HCT116 (cell line): ENCODE measurements around the gene TCF21. TPM values are rescaled to one million over a fixed set of nuclear protein-coding genes. Genes with fewer than 3 reads are reported as not detected.

Experiments used
- ATAC-seq: fragments of 200-7000 bp; cut with Tn5 transposase; 2 replicates; pipeline ENCODE4 v1.9.1; 2020; ENCODE audit warnings: mild to moderate bottlenecking, moderate library complexity
- BruUV-seq: library from RNA; stranded (reverse); fragments of 400-500 nt; replicated peaks from 2 replicates; lab custom pipeline; 2021; lab: Mats Ljungman, UMichigan
- CTCF ChIA-PET: fragments of 300-600 bp; sonication (Branson Sonifier 250); formaldehyde crosslinking; loops from one replicate; lab custom pipeline; 2021; ENCODE audit warnings: antibody characterized with exemption; lab: Charles Lee
- POLR2A ChIA-PET: fragments of 300-600, 350-600 bp; sonication (Branson Sonifier 250); formaldehyde crosslinking; loops from one replicate; lab custom pipeline; 2021; ENCODE audit warnings: antibody characterized with exemption; lab: Charles Lee
- RAD21 ChIA-PET, 2 experiments: fragments of 300-600 bp; sonication (Branson Sonifier 250); formaldehyde crosslinking; loops; one replicate each; lab custom pipeline; 2023; ENCODE audit warnings: low total read pairs in 2 of 2; ENCODE audit not compliant: uncharacterized antibody in 2 of 2, unreplicated experiment in 2 of 2, low non-redundant PET in 1 of 2; lab: Charles Lee
- DNase-seq: peaks from one replicate; pipeline ENCODE4 v3.0.0-alpha.2; 2010; ENCODE audit warnings: low read depth, low spot score
- H2AFZ ChIP-seq: fragments of 200-600 bp; shearing (Covaris generic), sonication (generic); 2 replicates; pipeline ENCODE4 v1.6.1; 2017; ENCODE audit warnings: low read depth, mixed run types, mixed read lengths, antibody characterized with exemption, low read length; ENCODE audit not compliant: poor library complexity, severe bottlenecking
- H3K27ac ChIP-seq: 2 replicates; pipeline ENCODE4 v1.5.1; 2012; ENCODE audit warnings: low read depth, low read length
- H3K27me3 ChIP-seq: fragments of 200-600 bp; sonication (generic); 2 replicates; pipeline ENCODE4 v1.6.1; 2016; ENCODE audit warnings: mixed run types, low read length, mixed read lengths; ENCODE audit not compliant: insufficient read depth
- H3K36me3 ChIP-seq, 2 experiments: fragments of 200-500 bp in 1 of 2; fragments of 200-600 bp in 1 of 2; sonication (Bioruptor generic) in 1 of 2; sonication (generic) in 1 of 2; 2 replicates each; pipeline versions ENCODE4 v1.5.1 to v1.6.1; 2014 to 2016; ENCODE audit warnings: low read length in 2 of 2, inconsistent platforms in 1 of 2, mixed read lengths in 1 of 2, mixed run types in 1 of 2; ENCODE audit not compliant: insufficient read depth in 2 of 2, control insufficient read depth in 1 of 2
- H3K4me1 ChIP-seq, 2 experiments: fragments of 200-600 bp in 1 of 2; sonication (generic) in 1 of 2; 2 replicates each; pipeline versions ENCODE4 v1.5.1 to v1.6.1; 2012 to 2017; ENCODE audit warnings: low read length in 2 of 2, inconsistent platforms in 1 of 2, mild to moderate bottlenecking in 1 of 2, mixed read lengths in 1 of 2, mixed run types in 1 of 2, moderate library complexity in 1 of 2; ENCODE audit not compliant: insufficient read depth in 2 of 2, control insufficient read depth in 1 of 2
- H3K4me2 ChIP-seq: fragments of 200-600 bp; sonication (generic); 2 replicates; pipeline ENCODE4 v1.6.1; 2017; ENCODE audit warnings: mixed run types, low read length, mixed read lengths
- H3K4me3 ChIP-seq, 2 experiments: fragments of 200-600 bp in 1 of 2; sonication (generic) in 1 of 2; replicated peaks in 1 of 2; 2 replicates each; pipeline ENCODE4 v1.5.1; 2011 to 2016; ENCODE audit warnings: low read length in 2 of 2, control low read depth in 1 of 2, low read depth in 1 of 2, mild to moderate bottlenecking in 1 of 2, mixed read lengths in 1 of 2, mixed run types in 1 of 2
- H3K79me2 ChIP-seq: fragments of 200-600 bp; sonication (generic); 2 replicates; pipeline ENCODE4 v1.6.1; 2017; ENCODE audit warnings: mild to moderate bottlenecking, mixed run types, low read length, moderate library complexity, mixed read lengths; ENCODE audit not compliant: insufficient read depth
- H3K9ac ChIP-seq: fragments of 200-600 bp; sonication (generic); 2 replicates; pipeline ENCODE4 v1.6.1; 2016; ENCODE audit warnings: low read length, mixed read lengths
- H3K9me2 ChIP-seq: fragments of 200-600 bp; sonication (generic), shearing (Covaris generic); 2 replicates; pipeline ENCODE4 v1.6.1; 2017; ENCODE audit warnings: mixed run types, mild to moderate bottlenecking, moderate library complexity; ENCODE audit not compliant: insufficient read depth
- H3K9me3 ChIP-seq, 2 experiments: fragments of 200-500 bp in 1 of 2; fragments of 200-600 bp in 1 of 2; sonication (Bioruptor generic) in 1 of 2; sonication (generic) in 1 of 2; 2 replicates each; pipeline ENCODE4 v1.6.1; 2014 to 2017; ENCODE audit warnings: low read length in 2 of 2, mixed read lengths in 2 of 2, inconsistent platforms in 1 of 2, low read depth in 1 of 2, mild to moderate bottlenecking in 1 of 2, mixed run types in 1 of 2, moderate library complexity in 1 of 2; ENCODE audit not compliant: control insufficient read depth in 1 of 2, insufficient read depth in 1 of 2
- H4K20me1 ChIP-seq: fragments of 200-600 bp; sonication (generic), shearing (Covaris generic); 2 replicates; pipeline ENCODE4 v1.6.1; 2017; ENCODE audit warnings: mixed run types, mild to moderate bottlenecking, moderate library complexity; ENCODE audit not compliant: insufficient read depth
- ATF3 ChIP-seq: IDR thresholded peaks from 2 replicates; pipeline ENCODE4 v1.6.1; 2012
- CBX3 ChIP-seq: IDR thresholded peaks from 2 replicates; pipeline ENCODE4 v1.6.1; 2012; ENCODE audit warnings: low read depth
- CEBPB ChIP-seq: IDR thresholded peaks from 2 replicates; pipeline ENCODE4 v1.6.1; 2012; ENCODE audit warnings: low read depth
- EGR1 ChIP-seq: IDR thresholded peaks from 2 replicates; pipeline ENCODE4 v1.6.1; 2012; ENCODE audit warnings: low read depth
- ELF1 ChIP-seq: IDR thresholded peaks from 2 replicates; pipeline ENCODE4 v1.6.1; 2012; ENCODE audit warnings: low read depth, borderline replicate concordance
- EZH2phosphoT487 ChIP-seq: fragments of 200-600 bp; IDR thresholded peaks from 2 replicates; pipeline ENCODE4 v1.6.1; 2018; ENCODE audit warnings: antibody characterized with exemption, borderline replicate concordance
- POLR2AphosphoS5 ChIP-seq: IDR thresholded peaks from 2 replicates; pipeline ENCODE4 v1.6.1; 2011; ENCODE audit warnings: mild to moderate bottlenecking, low read depth, low read length, moderate library complexity
- RAD21 ChIP-seq: IDR thresholded peaks from 2 replicates; pipeline ENCODE4 v1.6.1; 2012; ENCODE audit warnings: low read depth, mild to moderate bottlenecking
- SIN3A ChIP-seq: IDR thresholded peaks from 2 replicates; pipeline ENCODE4 v1.6.1; 2012; ENCODE audit warnings: low read depth
- SP1 ChIP-seq: IDR thresholded peaks from 2 replicates; pipeline ENCODE4 v1.6.1; 2012; ENCODE audit warnings: low read depth
- SRF ChIP-seq: IDR thresholded peaks from 2 replicates; pipeline ENCODE4 v1.6.1; 2012; ENCODE audit warnings: low read depth
- TCF7L2 ChIP-seq: IDR thresholded peaks from 2 replicates; pipeline ENCODE4 v1.7.0; 2011; ENCODE audit warnings: borderline replicate concordance, inconsistent platforms; ENCODE audit not compliant: insufficient read depth, insufficient read length; ENCODE audit errors: extremely low read depth
- YY1 ChIP-seq: IDR thresholded peaks from 2 replicates; pipeline ENCODE4 v1.6.1; 2011; ENCODE audit warnings: low read length, low read depth, moderate library complexity, mild to moderate bottlenecking; ENCODE audit not compliant: insufficient replicate concordance; ENCODE audit errors: extremely low read depth
- intact Hi-C: fragments of 100-400 bp; cut with micrococcal nuclease; formaldehyde crosslinking; loops from 2 replicates; pipeline ENCODE4 v1.10.0; 2022
- total RNA-seq: library from RNA; stranded (reverse); gene quantifications from one replicate; pipeline ENCODE4 v1.2.1, GENCODE V29; 2021; ENCODE audit not compliant: unreplicated experiment
- TF ChIP-seq, protein P1 (sequence below): IDR thresholded peaks from 2 replicates; pipeline ENCODE4 v1.6.1; 2011; ENCODE audit warnings: mild to moderate bottlenecking, low read length, moderate library complexity; ENCODE audit not compliant: insufficient replicate concordance; ENCODE audit errors: extremely low read depth
- TF ChIP-seq, protein P2 (sequence below): IDR thresholded peaks from 2 replicates; pipeline ENCODE4 v1.6.1; 2012; ENCODE audit warnings: low read depth
- TF ChIP-seq, protein P3 (sequence below), 3 experiments: fragments of 200-600 bp in 1 of 3; sonication (generic) in 1 of 3; IDR thresholded peaks in 2 of 3; conservative IDR thresholded peaks in 1 of 3; 2 replicates each; pipeline ENCODE4 v1.5.1; 2012 to 2017; ENCODE audit warnings: low read depth in 2 of 3, low read length in 2 of 3, antibody characterized with exemption in 1 of 3, borderline replicate concordance in 1 of 3, control low read depth in 1 of 3, mild to moderate bottlenecking in 1 of 3, mixed read lengths in 1 of 3, mixed run types in 1 of 3, moderate library complexity in 1 of 3; ENCODE audit not compliant: insufficient read depth in 1 of 3

The TCF21 gene
- total RNA-seq, 1 experiment from 2014 or later: 0.20 TPM

DNA sequence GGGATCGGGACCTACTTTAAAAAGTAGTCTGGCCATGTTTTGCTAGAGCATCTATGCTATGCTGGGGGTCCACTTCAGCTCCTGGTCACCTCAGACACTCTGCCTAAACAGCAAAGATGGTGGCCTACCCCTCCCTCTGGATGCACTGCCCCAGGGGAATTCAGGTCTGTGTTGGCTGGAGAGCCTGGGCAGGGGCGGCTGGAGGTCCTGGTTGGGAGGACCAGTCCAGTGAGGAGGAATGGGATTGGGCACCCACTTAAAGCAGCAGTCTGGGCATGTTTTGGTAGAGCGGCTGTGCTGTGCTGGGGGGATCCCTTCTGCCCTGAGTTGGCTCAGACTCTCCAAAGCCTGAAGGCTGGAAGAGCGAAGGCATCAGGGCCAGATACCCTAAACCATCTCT, 23.2 kb upstream of the TCF21 start (continued):
- TF ChIP-seq CEBPB (no peak), EGR1 (no peak), ATF3 (no peak), TCF7L2 (no peak), SP1 (no peak), SIN3A (no peak)
- TF ChIP-seq, protein P1, sequence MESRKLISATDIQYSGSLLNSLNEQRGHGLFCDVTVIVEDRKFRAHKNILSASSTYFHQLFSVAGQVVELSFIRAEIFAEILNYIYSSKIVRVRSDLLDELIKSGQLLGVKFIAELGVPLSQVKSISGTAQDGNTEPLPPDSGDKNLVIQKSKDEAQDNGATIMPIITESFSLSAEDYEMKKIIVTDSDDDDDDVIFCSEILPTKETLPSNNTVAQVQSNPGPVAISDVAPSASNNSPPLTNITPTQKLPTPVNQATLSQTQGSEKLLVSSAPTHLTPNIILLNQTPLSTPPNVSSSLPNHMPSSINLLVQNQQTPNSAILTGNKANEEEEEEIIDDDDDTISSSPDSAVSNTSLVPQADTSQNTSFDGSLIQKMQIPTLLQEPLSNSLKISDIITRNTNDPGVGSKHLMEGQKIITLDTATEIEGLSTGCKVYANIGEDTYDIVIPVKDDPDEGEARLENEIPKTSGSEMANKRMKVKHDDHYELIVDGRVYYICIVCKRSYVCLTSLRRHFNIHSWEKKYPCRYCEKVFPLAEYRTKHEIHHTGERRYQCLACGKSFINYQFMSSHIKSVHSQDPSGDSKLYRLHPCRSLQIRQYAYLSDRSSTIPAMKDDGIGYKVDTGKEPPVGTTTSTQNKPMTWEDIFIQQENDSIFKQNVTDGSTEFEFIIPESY: no peak

GRCh38 chr6:133871131-133871530, 17.8 kb upstream of the TCF21 start:
- ChIA-PET CTCF (no interaction called here), RAD21 (no interaction called here), POLR2A (no interaction called here)
- Histone ChIP-seq H3K27ac (no peak overlapping the region), H3K9ac (no peak overlapping the region), H3K36me3 (no peaks in the 10 kb centered on the region), H3K9me2 (no peaks in the 10 kb centered on the region), H3K79me2 (no peaks in the 10 kb centered on the region), H3K27me3 (no peaks in the 10 kb centered on the region), H3K4me3 (no peak overlapping the region), H3K9me3 (no peaks in the 10 kb centered on the region), H2AFZ (no peak overlapping the region), H3K4me1 (no peaks in the 10 kb centered on the region), H3K4me2 (no peak overlapping the region), H4K20me1 (no peaks in the 10 kb centered on the region)
- intact Hi-C loops: no loop called here
- no TSS peak for BruUV-seq
- ATAC-seq (no peak), DNase-seq (no peak)
- TF ChIP-seq SRF (no peak), ELF1 (no peak), YY1 (no peak), EGR1 (no peak), ATF3 (no peak), RAD21 (no peak), EZH2phosphoT487 (no peak), POLR2AphosphoS5 (no peak), CBX3 (no peak), CEBPB (no peak)
- TF ChIP-seq, protein P2, sequence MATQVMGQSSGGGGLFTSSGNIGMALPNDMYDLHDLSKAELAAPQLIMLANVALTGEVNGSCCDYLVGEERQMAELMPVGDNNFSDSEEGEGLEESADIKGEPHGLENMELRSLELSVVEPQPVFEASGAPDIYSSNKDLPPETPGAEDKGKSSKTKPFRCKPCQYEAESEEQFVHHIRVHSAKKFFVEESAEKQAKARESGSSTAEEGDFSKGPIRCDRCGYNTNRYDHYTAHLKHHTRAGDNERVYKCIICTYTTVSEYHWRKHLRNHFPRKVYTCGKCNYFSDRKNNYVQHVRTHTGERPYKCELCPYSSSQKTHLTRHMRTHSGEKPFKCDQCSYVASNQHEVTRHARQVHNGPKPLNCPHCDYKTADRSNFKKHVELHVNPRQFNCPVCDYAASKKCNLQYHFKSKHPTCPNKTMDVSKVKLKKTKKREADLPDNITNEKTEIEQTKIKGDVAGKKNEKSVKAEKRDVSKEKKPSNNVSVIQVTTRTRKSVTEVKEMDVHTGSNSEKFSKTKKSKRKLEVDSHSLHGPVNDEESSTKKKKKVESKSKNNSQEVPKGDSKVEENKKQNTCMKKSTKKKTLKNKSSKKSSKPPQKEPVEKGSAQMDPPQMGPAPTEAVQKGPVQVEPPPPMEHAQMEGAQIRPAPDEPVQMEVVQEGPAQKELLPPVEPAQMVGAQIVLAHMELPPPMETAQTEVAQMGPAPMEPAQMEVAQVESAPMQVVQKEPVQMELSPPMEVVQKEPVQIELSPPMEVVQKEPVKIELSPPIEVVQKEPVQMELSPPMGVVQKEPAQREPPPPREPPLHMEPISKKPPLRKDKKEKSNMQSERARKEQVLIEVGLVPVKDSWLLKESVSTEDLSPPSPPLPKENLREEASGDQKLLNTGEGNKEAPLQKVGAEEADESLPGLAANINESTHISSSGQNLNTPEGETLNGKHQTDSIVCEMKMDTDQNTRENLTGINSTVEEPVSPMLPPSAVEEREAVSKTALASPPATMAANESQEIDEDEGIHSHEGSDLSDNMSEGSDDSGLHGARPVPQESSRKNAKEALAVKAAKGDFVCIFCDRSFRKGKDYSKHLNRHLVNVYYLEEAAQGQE: no peak
- TF ChIP-seq, protein P3, sequence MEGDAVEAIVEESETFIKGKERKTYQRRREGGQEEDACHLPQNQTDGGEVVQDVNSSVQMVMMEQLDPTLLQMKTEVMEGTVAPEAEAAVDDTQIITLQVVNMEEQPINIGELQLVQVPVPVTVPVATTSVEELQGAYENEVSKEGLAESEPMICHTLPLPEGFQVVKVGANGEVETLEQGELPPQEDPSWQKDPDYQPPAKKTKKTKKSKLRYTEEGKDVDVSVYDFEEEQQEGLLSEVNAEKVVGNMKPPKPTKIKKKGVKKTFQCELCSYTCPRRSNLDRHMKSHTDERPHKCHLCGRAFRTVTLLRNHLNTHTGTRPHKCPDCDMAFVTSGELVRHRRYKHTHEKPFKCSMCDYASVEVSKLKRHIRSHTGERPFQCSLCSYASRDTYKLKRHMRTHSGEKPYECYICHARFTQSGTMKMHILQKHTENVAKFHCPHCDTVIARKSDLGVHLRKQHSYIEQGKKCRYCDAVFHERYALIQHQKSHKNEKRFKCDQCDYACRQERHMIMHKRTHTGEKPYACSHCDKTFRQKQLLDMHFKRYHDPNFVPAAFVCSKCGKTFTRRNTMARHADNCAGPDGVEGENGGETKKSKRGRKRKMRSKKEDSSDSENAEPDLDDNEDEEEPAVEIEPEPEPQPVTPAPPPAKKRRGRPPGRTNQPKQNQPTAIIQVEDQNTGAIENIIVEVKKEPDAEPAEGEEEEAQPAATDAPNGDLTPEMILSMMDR (IDR thresholded peaks at IDR 0.05 in 2 of 3, conservative IDR thresholded peaks at IDR 0.05 in 1 of 3; ENCODE audit: borderline replicate concordance in 1 of 3, insufficient read depth in 1 of 3, low read depth in 2 of 3, low read length in 2 of 3): no peak
